GM12872 (cell line): Measurements from ENCODE around the gene MRNIP.

Source experiments
- TF ChIP-seq, protein P1 (sequence below): IDR thresholded peaks from 3 replicates; pipeline ENCODE4 v1.5.1; 2011; ENCODE audit warnings: low read depth, mild to moderate bottlenecking, low read length, moderate library complexity; ENCODE audit not compliant: insufficient read depth

The MRNIP gene

DNA sequence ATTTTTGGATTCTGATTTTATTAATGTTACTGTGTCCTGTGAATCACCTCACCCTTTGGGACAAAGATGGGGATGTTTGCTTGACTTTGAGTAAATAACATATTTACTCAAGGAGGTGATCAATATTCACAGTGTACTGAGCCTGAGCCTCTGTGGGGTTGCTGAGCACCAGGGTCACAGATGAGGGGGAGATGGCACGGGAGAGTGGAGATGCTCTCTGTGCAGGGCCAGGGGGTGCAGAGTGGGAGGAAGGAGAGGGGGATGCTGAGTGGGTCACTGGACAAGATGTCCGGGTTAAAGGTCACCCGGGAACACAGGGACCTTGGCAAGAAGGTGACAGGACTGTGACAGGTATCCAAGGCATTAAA lies 33.9 kb downstream of the MRNIP start:
- TF ChIP-seq, protein P1, sequence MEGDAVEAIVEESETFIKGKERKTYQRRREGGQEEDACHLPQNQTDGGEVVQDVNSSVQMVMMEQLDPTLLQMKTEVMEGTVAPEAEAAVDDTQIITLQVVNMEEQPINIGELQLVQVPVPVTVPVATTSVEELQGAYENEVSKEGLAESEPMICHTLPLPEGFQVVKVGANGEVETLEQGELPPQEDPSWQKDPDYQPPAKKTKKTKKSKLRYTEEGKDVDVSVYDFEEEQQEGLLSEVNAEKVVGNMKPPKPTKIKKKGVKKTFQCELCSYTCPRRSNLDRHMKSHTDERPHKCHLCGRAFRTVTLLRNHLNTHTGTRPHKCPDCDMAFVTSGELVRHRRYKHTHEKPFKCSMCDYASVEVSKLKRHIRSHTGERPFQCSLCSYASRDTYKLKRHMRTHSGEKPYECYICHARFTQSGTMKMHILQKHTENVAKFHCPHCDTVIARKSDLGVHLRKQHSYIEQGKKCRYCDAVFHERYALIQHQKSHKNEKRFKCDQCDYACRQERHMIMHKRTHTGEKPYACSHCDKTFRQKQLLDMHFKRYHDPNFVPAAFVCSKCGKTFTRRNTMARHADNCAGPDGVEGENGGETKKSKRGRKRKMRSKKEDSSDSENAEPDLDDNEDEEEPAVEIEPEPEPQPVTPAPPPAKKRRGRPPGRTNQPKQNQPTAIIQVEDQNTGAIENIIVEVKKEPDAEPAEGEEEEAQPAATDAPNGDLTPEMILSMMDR: no peak

DNA sequence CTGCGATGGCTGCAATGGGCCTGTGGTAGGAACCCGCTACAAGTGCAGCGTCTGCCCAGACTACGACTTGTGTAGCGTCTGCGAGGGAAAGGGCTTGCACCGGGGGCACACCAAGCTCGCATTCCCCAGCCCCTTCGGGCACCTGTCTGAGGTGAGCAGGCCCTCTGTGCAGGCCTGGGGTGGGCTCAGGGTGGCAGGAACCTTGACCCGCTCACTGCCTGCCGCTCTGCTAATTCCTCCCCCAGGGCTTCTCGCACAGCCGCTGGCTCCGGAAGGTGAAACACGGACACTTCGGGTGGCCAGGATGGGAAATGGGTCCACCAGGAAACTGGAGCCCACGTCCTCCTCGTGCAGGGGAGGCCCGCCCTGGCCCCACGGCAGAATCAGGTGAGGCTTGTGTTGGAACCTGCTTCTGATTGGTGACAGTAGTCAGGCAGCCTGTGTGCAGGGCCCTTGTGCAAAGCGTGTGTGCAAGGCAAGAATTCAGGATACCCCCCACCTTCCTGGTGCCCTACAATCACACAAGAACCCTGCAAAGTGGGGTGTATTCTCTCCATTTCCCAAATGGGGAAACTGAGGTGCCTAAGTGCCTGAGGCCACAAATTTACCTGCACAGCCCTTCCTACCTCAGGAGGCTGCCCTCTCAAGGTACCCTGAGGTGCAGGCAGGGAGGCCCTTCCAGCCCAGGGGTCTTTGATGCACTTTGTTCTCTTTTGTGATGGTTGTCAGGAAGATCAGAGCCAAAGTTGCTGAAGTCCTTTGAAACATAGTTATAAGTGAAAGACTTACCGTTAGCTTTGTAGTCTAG lies 34.5 kb downstream of the MRNIP start:
- TF ChIP-seq, protein P1: no peak

DNA sequence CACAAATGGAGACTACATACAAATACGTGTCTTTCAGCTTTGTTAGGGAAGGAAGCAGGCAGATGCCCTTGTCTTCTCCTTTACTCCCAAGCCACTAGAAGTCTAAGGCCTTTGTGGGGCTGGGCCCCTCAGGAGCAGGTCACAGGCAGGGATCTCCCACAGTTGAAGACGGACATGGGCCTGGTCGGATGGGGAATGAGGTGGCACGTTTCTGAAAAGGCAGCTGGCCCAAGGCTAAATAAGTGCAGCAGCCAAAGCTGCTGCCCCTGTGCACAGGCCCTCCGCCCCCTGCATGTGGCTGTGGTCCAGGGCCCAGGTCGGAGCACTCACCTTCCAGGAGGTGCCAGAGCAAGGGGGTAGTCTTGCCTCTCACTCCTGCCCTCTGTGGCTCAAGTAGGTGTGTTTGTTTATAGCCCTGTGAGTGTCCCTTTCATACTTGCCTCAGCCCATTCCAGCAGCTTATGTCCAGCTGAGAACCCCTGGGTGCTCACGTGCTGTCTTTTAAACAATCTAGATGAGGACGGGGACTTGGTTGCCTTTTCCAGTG lies 36.1 kb downstream of the MRNIP start:
- TF ChIP-seq, protein P1: no peak

DNA sequence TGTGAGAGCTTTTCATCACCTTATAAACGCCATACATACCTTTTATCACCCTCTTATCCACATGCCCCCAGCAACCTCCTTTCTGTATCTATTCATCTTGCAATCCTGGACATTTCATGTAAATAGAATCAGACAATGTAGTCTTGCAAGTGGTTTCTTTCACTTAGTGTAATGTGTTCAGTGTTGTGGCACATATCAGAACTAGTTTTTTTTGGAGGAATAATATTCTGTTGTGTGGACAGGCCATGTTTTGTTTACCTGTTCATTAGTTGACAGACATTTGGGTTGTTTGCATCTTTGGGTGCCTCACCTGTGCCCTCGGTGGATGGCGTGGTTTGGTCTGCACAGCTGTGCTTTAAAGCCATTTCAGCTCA lies 36.6 kb downstream of the MRNIP start:
- TF ChIP-seq, protein P1: no peak

DNA sequence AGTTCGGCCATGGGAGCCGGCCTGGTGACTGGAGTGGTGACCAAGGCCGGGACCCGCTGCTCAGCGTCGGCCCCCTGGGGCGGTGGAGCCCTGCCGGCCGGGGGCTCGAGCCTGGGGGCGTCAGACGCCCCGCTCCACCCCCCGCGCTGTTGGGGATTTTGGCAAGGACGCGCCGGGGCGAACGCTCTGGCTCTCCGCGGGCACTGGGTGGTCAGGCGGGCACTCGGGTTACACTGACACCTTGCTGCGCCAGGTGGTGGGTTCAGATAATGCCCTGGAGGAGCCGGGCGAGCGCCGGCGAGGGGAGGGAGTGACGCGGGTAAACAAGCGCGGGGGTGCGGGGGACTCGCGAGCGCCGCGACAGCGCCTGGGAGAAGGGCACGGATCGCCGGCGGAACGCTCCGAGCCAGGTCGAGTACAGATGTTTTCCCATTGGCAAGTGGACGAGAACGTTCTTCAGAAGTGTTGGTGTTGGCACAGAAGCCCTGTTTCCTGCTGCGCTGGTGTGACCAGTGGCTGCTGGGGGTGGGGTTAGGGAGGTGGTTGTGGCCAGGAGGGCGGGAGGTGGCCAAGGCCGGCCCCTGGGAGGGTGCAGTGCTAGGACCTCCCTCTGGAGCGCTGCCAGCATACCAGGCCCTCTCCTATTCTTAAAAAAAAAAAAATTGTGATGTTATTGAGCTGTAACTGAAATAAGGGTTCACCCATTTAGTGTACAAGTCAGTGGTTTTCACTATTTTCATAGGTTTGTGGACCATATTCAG lies 37.1 kb downstream of the MRNIP start:
- TF ChIP-seq, protein P1: no peak

DNA sequence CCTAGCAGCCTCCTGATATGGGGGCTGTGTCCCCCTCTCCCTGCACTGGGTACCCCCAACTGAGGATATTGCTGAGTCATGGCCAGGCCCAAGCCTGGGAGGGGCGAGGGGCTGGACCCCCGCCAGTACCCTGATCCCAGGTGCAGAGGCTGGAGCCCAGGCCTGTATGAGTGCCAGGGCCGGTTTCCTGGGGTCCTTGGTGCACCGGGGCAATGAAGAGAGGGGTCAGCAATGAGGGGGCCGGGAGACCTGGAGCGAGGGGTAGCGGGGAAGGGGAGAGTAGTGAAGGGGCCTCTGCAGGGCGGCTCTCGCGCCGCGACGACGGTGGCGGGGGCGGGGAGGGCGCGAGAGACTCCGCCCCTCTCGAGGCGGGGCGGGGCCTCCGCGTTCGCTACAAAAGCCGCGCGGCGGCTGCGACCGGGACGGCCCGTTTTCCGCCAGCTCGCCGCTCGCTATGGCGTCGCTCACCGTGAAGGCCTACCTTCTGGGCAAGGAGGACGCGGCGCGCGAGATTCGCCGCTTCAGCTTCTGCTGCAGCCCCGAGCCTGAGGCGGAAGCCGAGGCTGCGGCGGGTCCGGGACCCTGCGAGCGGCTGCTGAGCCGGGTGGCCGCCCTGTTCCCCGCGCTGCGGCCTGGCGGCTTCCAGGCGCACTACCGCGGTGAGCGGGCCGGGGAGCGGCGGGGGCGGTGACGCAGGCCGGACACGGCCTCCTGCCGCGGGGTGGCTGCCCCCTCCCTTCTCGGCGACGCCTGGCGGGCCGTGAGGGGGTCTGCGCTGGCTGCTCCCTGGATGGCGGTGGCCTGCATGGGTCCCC lies 37.9 kb downstream of the MRNIP start, which contains the start of gene SQSTM1:
SQSTM1 (plus strand) TSS at position 423 of the 815 bp plus-strand sequence; CDS start at position 455, 32 bp downstream.
- TF ChIP-seq, protein P1: no peak

DNA sequence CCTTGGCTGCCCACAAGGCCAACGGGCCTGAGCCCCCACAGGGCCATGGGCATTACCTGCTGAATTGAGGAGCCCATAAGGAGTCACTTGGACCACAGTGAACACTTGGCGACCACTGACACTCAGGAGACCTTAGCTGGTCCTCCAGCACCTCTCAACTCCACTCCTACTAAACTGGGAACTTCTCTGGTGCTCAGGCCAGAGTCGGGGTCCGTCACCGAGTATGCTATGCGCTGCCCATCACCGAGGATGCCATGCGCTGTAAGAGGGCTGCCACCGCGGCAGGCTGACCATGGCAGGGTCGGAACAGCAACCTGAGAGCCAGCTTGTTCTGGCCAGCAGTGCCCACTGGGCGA lies 38.5 kb downstream of the MRNIP start:
- TF ChIP-seq, protein P1: no peak
